ENCODE results near the gene KPNA1.

Gene KPNA1

DNA sequence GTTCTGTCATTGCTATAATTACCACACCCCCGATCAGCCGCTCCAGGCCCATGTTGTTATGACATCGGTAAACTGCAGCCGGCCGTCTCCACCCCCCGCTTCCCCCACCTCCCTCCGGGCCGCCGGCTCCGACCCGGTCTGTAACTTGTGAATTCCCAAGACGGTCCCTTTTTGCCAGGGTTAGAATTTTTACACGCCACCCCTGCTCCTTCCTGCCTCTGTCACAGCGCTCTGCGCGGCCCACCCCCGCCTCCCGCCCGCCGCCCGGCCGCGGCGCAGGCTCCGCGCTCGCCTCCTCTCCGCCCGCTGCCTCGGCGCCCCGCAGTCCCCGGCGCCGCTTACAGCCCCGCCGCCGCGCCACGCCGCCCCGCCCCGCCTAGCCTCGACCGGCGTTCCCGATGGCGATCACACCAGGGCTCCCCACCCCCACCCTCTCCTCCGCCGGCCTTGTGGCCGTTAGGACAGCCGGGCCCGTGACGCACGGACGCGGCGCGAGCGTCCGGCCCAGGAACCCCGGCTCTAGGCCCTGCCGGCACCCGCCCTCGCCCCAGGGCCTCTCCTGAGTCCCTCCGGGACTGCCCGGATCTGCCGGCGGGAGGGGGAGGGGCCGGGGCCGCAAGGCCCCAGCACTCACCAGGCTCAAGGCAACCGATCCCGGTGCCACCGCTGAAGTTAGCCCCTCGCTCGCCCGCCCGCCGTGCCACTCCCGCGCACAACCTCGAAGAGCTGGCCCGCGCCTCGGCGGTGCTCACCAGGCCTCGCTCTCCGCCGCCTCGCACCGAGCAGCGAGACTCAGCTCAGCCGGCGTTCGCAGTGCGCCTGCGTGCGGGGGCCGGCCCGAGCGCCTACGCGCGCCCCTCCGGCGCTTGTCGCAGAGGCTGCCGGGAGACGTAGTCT is at the start of gene KPNA1:
Gene KPNA1, minus strand, starts transcription at position 817 of the 897 bp plus-strand sequence. CDS start 18,374 bp downstream, outside the sequence.
- peak; percentile 75 to 88 for DNase-seq

- DNase-seq: peak; percentile 55 to 71
Measured at GRCh38 chr3:122564155-122564912, 49.6 kb upstream of the KPNA1 start, which contains the start of the genes DTX3L and PARP9. Gene DTX3L, plus strand, starts transcription at chr3:122564338. Its CDS starts 89 bp downstream, at chr3:122564427. Gene PARP9, minus strand, starts transcription at chr3:122564300. Its CDS starts 4,680 bp downstream, at chr3:122559620.

GRCh38 chr3:122563717-122564025 is 48.9 kb upstream of the KPNA1 start:
- DNase-seq: no peak

- DNase-seq: no peak
Measured at GRCh38 chr3:122562923-122563716, 48.4 kb upstream of the KPNA1 start.

DNA sequence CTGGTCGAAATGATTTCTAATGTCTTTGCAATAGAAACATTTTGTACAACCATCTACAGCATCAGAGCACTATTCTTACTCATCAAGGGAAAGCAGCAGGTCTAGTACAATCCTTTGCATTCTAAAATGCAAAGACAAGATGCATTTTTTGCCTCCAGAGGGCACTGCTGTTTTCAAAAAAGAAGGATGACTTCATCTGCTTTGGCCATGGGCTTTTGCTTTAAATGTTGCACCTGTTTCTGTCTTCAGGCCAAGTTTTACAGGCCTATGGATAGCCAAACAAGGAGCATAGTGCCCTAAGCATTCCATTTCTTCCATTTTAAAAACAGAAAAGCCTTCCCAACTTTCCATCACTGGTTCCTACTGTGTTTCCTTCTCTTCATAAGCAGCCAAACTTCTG is 45.9 kb upstream of the KPNA1 start:
- peak; percentile 52 to 66 for DNase-seq

- no peak for DNase-seq
Measured at GRCh38 chr3:122559906-122560305, 45.2 kb upstream of the KPNA1 start.

DNA sequence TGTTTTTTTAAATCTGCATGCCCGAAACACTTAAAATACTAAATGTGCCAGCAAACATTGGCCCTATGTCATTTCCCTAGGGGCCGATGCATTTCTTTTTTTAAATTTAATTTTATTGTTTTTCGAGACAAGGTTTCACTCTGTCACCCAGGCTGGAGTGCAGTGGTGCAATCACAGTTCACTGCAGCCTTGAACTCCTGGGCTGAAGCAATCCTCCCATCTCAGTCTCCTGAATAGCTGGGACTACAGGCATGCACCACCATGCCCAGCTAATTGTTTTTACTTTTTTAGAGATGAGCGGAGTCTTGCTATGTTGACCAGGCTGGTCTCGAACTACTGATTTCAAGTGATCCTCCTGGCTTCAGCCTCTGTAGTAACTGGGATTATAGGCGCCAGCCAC is 43.9 kb upstream of the KPNA1 start:
- no peak for DNase-seq

- no peak for DNase-seq
Measured at GRCh38 chr3:122557356-122557755, 42.6 kb upstream of the KPNA1 start.

DNA sequence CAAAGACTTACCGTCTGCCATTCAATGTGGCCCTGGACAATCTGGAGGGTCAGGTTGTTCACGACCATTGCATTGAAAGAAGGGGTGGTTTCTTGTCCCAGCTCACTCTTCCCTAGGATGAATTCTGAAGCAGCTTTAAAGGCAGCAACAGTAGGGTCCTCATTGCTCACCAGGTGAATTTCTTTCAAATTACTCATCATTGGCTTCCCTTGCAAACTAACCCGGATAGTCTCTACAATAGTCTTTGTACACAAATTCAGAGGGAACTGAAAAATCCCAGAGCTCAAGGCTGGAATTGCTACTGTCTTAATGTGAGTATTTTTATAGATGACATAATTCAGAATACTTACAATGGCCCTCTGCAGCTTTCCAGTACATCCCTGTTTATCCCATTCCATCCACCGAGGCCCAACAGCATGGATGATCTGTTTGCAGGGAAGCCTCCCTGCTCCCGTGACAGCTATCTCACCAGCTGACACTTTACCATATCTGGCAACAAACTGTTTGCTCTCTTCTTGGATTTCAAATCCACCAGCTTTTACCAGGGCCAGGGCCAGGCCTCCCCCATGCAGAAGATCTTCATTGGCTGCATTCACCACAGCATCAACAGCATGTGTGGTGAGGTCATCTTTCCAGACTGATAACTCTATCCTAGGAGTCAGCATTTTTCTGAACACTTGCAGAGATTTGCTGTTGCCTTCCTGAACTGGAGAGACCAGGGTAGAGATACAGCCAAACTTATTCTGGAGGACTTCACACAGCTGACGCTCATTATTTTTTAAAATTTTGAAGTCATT is 40.7 kb upstream of the KPNA1 start:
- DNase-seq: no peak

GRCh38 chr3:122553171-122553570 is 38.4 kb upstream of the KPNA1 start:
- DNase-seq: no peak

DNA sequence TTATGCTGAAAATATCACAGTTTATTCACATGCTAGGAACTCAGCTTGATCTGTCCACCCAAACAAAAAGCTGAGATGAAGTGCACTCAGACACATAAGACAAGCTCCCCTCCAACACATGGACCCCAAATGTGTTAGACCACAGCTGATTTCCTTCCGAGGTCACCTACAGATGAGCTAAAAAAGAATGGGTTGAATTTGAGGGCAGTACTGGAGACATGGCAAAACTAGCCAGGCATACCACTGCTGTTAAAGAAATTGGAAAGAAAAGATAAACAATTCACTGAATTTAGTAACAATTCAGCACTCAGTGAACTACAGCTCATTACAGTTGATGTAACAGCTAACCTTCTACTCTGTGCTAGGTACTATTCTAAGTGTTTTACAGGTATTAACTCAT is 33.9 kb upstream of the KPNA1 start:
- no peak for DNase-seq

DNA sequence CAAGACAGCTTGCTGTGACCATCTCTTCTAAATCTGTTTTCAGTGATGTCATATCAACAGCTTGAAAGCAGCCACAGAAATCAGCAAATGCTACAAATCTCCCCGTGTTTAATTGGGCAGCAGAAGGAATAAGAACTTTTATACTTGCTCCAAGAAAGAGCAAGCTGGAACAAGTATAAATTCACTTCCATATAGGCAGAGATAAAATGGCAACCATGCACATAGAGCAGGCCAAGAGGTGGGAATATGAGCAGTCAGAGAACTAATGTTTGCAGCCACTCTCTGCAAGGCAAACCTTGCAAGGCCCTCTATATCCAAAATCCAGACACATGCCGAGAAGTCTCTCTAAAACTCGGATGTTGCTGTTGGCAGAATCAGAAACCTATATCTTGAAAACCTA is 33.3 kb upstream of the KPNA1 start:
- DNase-seq: no peak

DNA sequence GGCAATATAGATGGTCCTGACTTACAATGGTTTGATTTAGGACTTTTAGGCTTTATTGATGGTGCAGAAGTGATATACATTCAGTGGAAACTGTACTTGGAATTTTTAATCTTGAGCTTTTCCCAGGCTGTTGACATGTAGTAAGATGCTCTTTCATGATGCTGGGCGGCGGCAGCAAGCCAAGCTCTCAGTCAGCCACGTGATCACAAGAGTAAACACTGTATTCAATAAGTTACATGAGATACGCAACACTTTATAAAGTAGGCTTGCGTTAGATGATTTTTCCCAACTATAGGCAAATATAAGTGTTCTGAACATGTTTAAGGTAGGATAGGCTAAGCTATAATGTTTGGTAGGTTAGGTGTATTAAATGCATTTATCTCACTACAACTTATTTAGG is 31.4 kb upstream of the KPNA1 start:
- DNase-seq: no peak

- DNase-seq: no peak
Measured at GRCh38 chr3:122538956-122539490, 24.3 kb upstream of the KPNA1 start.

GRCh38 chr3:122536632-122537001 is 21.9 kb upstream of the KPNA1 start:
- no peak for DNase-seq

DNA sequence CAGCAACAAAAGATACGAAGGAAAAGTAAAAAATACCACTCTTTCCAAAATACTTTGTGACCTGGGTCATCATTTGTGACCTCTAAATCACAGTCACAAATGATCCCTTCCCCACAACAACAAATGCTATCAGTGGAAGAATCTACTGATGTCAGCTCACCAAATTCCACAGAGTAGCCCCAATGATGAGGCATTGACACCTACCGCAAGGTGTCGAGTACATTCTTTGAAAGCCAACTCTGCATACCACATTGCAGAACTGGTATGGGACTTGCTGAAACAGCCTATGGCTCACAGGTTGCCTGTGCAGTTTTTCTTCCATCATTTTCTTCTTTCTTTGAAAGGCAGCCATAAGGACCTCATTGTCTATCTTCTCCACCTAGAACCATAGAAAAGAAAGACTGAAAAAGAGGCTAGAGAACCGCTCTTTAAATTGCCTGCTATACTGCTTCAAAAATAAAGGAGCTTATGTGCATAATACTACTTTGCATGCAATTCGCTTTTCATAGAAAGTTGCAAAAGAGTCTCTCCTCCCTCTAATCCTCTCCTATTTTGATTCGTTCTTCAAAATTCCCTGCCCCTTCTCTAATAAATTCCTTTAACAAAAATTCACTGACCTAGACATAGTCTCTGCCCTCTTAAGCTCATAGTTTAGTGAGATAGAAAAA is 21.4 kb upstream of the KPNA1 start:
- no peak for DNase-seq

DNA sequence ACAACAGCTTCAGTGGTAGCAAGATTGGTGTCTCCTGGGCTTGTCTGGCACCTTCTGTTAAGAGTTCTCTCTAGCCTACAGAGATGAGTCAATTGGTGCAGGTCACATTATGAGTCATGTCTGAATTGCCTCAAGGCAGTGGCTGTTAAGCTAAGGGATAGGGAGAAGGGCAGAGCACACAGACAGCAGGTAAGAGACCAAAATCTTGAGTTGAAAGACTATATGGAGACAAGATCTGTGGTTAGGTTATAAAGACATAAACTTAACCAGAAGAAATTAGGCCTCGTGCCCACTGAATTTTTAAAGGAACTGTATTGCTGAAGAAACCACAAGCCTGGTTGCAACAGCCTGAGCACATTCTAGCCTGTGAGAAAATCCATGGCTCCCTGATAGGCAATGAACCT is 19.2 kb upstream of the KPNA1 start:
- no peak for DNase-seq

- DNase-seq: no peak
Measured at GRCh38 chr3:122533480-122533879, 18.7 kb upstream of the KPNA1 start.

GRCh38 chr3:122530164-122530563 is 15.4 kb upstream of the KPNA1 start:
- DNase-seq: no peak

- DNase-seq: no peak
Measured at GRCh38 chr3:122523317-122523716, 8.6 kb upstream of the KPNA1 start.

DNA sequence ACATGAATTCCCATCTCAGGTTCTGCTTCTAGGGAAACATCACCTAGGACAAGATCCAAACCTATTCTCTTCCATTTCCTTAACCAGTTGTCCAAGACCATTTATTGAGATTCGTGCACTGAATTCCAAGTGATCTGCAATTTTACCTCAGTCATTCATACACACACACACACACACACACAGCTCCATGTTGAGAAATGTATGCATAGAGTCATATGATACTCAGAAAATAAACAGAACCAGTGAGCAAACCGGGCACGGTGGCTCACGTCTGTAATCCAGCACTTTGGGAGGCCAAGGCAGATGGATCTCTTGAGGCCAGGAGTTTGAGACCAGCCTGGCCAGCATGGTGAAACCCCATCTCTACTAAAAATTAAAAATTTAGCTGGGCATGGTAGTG is 6.1 kb upstream of the KPNA1 start:
- no peak for DNase-seq

- DNase-seq: no peak
Measured at GRCh38 chr3:122519693-122520092, 5.0 kb upstream of the KPNA1 start.

Measured in SHP77 (cell line).